HG03045 (cell line): ENCODE results near the gene MISFA.
"Not testable (repeated sequence)": the region's sequence is repeated elsewhere in the genome, so short reads cannot be mapped to it uniquely, and the experiment has no call there.

Source experiments
- ATAC-seq: cut with Tn5 transposase; IDR thresholded peaks from one replicate; pipeline ENCODE4 v1.9.1; 2021; ENCODE audit warnings: mild to moderate bottlenecking, moderate library complexity; ENCODE audit not compliant: unreplicated experiment

MISFA gene

DNA sequence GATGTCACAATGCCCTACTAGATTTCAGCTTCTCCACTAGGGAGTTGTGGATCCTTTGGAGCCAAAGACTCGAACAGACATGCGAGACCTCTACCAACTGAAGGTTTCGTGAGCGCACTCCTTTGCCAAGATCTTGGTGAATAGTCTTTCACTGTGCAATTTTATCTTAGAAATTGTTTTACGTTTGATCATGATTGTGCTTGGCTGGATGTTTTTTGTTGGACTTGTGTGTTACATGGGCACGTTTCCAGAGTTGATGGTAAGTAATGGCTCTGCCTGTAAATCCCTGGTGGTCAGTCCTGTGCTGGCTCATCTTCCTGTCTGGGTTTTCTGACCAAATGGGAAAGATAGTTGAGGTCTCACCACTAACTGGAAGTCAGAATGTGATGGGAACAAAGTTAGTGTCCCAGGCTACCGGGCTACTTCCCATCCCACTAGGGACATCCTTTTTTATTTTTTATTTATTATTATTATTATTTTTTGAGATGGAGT, at the start of gene MISFA:
Gene MISFA, plus strand, starts transcription at position 51 of the 492 bp plus-strand sequence. Its CDS starts 140 bp downstream, at position 191.
- ATAC-seq = no peak

DNA sequence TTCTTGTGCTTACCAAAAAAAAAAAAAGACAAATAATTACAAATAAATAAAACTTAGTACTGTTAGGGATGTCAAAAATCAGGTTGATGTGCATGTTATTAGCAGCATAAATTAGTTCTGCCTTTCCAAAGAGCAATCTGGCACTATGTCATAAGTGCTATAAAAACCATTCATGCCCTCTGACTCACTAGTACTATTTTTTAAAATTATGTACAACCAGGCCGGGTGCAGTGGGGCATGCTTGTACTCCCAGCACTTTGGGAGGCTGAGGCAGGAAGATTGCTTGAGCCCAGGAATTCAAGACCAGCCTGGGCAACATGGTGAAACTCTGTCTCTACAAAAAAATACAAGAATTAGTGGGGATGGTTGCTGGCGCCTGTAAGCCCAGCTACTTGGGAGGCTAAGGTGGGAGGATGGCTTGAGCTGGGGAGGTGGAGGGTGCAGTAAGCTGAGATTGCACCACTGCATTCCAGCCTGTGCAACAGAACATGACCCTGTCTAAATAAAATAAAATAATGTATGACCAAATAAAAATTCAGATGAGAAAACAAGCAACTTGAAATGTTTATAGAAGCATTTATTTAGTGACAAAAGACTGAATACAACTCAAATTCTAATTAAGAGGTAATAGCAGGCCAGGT, 36.4 kb upstream of the MISFA start:
- ATAC-seq = no peak

DNA sequence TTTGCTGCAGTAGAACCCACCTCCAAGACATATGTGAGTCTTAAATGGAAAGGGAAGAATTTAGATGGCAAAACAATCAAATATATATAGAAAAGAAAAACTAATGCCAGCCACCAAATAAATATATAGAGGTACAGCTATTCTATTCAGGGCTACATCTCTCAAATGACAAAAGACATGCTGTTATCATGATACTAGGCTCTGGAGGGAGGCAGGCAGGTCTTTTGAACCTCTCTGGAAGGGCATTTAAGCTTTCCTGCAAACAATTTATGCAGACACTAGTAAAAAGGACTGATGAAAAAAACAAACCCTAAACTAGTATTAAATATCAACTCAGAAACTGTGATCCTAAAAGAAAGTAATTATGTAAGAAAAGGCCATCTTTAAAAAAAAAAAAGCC, 35.4 kb upstream of the MISFA start:
- ATAC-seq = no peak

DNA sequence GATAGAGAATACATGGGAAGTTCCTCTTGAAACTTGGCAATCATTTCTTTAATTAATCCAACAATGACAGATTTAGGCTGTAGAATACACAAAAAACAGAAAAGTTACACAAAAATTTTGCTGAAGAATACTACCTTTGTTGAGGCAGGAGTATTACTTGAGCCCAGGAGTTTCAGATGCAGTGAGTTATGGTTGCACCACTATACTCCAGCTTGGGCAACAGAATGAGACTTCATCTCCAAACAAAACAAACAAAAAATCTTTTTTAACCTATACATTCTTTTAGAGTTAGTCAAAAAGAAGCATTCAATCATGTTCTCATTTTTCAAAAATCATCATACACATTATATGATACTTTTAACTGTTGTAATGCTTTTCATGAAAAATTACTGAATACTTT, 33.2 kb upstream of the MISFA start:
- no peak for ATAC-seq

DNA sequence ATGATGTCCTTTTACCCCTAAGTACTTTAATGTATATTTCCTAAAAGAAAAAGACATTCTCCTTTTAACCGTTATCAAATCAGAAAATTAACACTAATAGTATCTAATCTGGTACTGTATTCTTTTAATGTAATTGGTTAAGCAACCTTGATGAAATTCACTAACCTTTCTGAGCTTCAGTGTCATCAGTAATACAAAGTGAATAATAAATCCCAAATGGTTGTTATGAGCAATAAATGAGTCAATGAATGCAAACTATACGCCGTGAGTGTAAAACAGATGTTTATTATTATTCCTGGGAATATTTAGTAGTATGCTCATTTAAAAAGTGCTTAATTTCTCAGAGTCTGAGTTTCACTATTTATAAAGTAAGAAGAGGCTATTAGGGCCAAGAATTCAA, 32.5 kb upstream of the MISFA start:
- no peak for ATAC-seq

DNA sequence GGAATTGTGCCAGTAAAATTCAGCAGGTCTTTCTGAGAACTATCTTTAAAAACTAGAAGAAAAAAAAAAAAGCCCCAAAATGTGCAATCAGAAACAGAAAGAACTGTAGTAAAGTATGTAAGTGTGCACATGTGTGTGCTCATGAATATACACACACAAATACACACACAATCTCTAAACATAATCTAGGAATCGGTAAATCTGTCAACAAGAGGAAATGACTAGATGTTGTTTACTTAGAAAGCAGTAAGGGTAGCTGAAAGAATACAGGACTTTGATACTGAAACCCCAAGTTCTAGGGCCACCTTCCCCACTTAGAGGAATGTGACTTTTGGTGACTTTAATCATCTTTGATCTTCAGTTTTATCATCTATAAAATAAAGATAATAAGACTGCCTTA, 24.2 kb upstream of the MISFA start:
- ATAC-seq = no peak

DNA sequence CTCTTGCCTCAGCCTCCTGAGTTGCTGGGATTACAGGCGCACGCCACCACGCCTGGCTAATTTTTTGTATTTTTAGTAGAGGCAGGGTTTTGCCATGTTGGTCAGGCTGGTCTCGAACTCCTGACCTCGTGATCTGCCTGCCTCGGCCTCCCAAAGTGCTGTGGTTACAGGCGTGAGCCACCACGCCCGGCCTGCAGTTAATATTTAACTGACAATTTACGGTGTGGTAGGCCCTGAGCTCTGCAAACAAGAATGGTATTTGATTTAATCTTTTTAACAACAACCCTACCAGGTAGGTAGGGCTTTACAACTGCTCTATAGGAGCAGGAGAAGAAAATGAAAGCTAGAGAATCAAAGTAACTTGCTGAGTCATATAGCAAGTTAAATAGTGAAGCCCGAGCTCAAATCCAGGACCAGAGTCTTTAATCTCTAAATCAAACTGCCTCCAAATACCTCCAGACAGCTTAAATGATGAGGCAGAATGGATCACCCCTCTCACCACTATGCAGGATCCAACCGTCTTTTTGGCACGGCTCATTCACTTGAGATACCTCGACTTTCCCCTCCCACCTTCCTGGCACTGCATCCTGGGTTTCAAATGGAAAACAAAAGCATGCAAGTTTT, 20.5 kb upstream of the MISFA start:
- no peak for ATAC-seq

DNA sequence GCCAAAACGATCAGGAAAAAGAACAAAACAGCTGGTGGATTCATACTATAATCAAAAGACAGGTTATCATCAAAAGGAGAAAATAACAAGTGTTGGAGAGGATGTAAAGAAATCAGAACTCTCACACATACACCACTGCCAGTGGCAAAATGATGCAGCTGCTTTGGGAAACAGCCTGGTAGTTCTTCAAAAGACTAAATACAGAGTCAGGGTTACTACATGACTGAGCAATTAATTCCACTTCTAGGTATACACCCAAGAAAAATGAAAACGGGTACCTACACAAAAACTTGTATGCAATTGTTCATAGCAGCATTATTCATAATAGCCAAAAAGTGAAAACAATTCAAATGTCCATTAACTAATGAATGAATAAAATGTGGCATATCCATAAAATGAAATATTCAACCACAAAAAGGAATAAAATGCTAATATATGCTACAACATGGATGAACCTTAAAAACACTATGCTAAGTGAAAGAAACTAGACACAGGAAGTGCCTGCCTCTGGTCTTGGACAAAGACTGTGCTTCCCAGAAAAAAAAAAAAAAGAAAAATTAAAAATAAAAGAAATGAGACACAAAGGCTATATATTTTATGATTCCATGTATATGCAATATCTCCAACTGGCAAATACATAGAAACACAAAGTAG, 19.3 kb upstream of the MISFA start:
- no peak for ATAC-seq

DNA sequence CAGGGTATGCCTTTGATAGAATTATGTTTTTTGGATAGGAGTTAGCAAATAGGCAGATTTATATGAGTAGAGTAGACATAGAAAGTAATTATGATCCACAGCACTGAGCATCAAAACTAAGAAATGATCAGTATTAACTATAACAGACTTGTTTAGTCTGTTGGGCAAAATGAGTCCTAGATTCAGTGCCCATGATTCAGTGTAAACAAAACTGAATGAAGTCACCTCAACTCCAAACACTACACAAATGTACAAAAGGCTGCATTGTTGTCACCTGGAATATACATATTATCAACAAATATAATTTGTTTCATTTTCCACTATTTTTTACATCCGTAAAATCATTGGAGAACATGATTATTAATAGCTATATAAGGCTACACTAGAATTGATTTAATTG, 17.8 kb upstream of the MISFA start:
- no peak for ATAC-seq

DNA sequence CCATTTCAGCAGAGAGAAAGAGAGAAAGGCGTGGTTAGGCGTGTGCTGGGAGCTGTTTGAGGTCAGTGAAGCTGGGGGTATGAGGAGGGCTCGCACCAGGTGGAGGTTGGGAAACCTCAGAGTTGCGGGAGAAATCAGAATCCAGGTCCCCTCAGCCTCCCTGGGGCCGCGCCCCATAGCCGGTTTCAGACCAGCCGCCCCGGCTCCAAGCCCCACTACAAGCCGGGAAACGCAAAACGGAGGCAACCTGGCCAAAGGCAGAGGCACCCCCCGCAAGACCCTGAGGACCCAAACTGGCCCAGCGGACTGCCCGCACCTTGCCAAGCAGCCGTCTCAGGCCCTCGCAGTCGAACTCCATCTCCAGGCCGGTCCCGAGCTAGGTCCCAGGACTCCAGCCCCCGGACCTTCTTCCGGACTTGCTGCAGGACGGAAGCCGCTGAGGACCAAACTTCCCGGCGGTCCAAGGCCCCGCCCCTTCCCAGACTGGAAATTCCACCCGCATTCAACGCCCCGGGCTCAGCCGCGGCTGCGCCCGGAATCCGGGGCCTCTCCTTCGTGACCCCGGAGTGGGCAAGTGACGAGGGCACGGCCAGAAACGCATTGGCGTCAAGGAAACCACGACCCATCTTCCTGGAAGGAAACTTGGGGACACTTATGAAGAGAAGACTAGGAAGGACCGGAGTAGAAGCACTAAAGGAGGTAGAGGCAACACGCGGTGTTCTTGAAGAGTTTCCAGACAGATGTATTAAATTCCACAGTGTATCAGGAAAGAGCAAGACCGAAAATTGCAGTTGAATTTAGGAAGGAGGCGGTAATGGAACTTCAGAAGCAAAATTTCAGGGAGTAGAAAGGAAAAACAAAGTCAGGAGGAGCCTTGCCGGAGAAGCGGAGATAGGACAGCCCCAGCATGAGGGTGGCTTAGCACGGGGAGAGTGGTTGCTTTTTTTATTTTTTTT, 11.0 kb upstream of the MISFA start, which contains the start of gene UEVLD:
Gene UEVLD, minus strand, starts transcription at position 438 of the 956 bp plus-strand sequence. Its CDS starts 80 bp downstream, at position 358.
- ATAC-seq = peak; percentile 76

DNA sequence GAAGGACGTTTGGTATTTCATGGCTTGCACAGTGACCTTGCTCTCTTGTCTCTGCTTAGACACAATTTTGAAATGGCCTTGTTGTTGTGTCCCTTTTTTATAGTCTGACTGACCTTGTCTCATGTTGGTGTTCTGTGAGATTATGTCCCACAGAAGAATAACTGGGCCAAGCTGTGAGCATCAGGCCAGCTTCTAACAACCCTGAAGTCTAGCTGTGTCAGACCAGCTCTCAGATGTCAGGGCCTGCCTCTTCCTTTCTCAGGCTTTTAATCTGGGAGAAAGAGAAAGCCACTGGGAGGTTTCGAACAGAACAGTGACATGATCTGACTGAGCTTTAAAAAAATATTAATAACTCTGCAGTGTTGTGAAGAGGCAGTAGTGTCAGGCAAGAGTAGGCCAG, 9.0 kb upstream of the MISFA start:
- no peak for ATAC-seq

DNA sequence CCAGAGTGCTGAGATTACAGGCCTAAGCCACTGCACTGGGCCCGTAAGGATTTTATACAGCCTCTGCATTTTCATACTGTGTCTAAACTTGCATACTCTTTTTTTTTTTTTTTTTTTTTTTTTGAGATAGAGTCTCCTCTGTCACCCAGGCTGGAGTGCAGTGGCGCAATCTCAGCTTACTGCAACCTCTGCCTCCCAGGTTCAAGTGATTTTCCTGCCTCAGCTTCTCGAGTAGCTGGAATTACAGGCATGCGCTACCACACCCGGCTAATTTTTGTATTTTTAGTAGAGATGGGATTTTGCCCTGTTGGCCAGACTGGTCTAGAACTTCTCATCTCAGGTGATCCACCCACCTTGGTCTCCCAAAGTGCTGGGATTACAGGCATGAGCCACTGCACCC, 5.5 kb upstream of the MISFA start:
- ATAC-seq = not testable (repeated sequence)

DNA sequence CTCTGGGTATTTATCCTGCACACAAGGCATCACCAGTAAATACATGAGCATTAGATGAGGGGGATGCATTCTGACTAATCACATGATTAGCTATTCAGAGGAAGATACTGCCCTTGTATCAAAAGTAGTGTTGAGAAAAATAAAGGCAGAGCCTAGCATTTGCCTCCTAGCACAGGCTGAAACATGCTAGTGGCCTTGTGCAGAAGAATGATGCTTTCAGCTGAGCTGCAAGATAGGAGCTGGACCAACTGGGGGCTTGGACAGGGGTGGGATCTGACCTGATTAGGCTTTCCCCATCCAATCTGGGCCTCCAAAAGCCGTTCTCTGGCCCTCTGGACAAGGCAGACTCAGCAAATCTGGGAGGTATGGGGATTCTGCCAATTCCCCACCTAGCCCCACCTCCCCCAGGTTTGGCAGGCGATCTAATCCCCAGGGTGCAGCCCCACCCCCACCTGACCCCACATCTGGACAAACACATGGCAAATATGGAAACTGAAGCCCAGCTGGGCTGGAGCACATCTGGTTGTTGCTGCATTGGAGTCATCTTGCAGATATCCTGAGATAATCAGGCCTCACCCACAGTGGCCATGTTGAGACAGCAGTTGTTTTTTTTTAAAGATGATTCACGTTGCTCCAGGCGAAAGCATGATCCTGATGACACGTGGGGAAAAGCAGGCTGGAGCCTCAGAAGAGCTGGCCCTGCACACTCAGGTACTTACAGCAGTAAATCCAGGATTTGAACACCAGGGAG, 4.4 kb upstream of the MISFA start:
- ATAC-seq = no peak

DNA sequence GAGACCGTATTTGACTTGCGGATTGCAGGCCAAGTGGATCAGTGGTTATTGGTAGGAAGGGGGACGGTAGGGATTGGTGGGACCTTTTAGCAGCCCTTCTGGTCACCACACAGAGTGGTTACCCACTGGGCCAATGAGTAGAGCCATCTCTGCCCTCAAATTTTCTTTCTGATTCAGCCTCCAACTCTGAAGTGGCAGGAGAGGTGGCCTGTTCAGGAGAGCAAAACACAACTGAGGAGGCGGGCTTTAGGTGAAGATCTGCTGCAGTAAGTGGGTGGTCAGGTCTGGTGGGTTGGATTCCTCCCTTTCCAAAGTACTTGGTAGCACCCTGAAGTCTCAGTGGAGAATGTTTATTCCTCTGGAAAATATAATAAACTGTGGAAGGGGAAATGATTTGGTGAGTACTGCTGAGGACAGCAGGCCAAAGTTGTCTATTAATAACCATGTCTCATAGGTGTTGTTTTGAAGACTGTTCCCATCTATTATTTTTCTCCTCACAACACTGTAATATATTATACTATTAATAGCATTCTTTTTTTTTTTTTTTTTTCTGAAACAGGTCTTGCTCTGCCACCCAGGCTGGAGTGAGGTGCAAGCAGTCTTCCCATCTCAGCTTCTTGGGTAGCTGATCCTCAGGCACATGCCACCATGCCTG, 1.5 kb downstream of the MISFA start:
- no peak for ATAC-seq

DNA sequence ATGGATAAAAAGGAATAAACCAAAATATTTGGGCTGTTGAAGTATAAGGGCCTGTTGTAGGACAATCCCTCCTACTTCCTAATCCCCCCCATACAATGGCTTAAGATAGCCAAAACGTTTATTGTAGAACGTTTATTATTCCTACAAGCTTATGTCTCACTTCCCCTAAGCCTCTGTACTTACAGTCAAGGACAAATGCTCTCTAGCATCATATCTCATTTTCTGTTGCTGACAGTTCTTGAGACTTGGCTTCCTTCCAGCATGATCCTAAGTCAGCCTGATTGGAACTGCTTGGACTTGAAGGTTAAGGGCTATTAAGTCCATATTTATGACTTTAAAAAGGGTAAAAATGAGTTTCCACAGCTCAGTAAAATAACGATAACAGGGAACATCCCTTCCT, 8.8 kb downstream of the MISFA start:
- no peak for ATAC-seq

DNA sequence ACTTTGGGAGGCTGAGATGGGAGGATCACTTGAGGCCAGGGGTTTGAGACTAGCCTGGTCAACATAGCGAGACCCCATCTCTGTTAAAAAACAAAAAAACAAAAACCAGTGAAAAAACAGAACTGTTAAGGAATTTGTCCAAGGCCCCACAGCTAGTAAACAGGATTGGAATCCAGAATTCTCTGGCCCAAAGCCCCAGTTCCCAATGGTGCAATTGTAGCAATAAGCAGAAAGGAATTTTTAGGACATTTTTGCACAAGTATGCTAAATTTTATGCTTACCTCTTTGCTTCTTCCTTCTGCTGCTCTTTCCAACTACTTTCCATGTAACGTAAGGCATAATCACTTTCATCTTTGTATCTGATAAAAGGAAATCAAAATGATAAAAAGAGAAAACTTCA, 11.6 kb downstream of the MISFA start:
- no peak for ATAC-seq

DNA sequence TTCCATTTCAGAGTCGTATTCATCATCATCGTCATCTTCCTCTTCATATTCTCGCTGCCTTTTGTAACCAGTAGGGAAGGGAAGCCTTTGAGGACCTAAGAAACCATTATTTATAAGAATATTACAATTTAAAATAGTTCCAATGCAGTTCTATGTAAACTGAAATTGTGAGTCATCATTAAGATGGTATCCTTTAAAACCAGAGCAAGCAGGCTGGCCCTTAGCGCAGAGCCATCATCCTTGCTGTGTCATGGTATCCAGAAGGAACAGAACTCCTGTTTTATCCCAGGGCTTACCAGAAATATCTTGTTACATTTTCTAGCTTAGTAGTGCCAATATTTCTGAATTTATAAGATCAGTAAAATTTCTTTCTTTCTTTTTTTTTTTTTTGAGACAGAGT, 12.8 kb downstream of the MISFA start:
- ATAC-seq = no peak

DNA sequence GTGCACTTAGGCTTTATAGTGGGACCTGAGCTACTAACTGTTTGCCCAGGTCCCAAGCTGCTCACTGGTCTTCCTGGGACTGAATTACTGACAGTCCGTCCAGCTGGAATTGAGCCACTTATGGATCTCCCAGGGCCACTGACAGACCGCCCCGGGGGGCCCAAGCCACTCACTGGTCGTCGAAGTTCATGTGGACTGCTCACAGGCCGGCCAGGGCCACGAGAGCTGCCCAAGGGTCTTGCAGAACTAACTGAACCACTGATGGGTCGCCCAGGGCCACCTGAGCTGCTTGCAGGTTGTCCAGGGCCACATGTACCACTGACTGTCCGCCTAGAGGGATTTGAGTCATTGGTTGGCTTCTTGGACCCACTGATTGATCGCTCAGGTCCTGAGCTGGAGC, 15.1 kb downstream of the MISFA start:
- no peak for ATAC-seq

DNA sequence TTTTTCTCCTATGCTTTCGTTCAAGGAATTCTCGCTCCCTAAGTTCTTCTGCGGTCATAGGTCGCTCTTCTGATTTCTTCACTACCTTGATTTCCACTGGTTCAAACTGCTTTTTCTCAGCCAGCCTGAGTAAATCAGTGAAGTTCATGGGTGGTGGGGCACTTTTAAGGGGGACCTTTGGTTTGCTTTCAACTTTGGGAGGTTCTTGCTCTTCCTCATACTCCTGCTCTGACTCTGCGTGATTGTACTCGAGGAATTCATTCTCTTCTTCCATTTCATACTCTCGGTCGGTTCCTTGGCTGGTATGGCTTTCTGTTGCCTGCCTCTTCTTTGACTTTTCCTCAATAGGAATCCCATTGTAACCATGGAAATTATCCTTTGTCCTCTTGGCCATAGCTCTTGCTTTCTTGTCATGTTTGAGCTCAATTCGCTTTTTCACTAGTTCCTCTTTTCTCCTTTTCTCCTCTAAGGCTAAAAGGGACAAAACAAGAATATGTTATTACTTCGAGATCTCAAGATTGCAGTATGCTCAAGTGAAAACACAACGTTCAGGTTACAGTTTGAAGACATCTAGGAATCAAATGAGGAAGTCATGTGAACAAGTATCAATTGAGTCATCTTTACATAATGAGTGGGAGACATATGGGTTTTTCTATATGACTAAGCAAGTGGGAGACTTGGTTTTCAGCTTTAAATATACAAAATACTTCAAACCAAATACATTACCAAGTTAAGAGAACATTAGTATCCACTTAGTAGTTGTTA, 16.2 kb downstream of the MISFA start:
- peak; percentile 79 for ATAC-seq
